Keratinocyte (primary cell): Measurements from ENCODE around the gene RTN4R.

ENCODE experiments used
- EZH2 ChIP-seq: IDR thresholded peaks from one replicate; pipeline ENCODE4 v1.6.1; 2012; ENCODE audit warnings: inconsistent platforms, mild to moderate bottlenecking, low read length, moderate library complexity
- TF ChIP-seq, protein P1 (sequence below), 3 experiments: IDR thresholded peaks in 1 of 3; conservative IDR thresholded peaks in 1 of 3; optimal IDR thresholded peaks in 1 of 3; 2 replicates in 2 of 3; 3 replicates in 1 of 3; pipeline versions ENCODE3 to v1.5.1; 2011; ENCODE audit warnings: low read length in 3 of 3, mild to moderate bottlenecking in 3 of 3, moderate library complexity in 2 of 3, control low read depth in 1 of 3, inconsistent platforms in 1 of 3; ENCODE audit not compliant: insufficient read depth in 2 of 3; ENCODE audit errors: extremely low read depth in 1 of 3

DNA sequence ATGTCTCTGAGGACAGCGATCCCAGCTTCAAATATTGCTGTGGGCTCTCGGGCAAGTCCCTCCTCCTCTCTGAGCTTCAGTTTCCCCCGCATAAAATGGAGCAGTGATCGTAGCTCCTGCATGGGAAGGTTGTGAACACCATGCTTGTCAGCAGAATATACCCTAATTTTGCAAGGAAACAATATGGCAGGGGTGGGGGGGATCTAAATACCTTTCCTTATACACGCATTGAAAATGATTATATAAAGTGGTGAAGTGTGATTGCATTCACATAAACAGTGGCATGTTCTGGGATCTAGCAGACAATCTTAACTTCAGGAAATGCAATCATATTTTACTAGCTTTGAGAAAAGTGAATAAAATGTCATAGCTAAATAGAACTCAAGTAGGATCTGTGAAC is 24.0 kb upstream of the RTN4R start:
- TF ChIP-seq, protein P1, sequence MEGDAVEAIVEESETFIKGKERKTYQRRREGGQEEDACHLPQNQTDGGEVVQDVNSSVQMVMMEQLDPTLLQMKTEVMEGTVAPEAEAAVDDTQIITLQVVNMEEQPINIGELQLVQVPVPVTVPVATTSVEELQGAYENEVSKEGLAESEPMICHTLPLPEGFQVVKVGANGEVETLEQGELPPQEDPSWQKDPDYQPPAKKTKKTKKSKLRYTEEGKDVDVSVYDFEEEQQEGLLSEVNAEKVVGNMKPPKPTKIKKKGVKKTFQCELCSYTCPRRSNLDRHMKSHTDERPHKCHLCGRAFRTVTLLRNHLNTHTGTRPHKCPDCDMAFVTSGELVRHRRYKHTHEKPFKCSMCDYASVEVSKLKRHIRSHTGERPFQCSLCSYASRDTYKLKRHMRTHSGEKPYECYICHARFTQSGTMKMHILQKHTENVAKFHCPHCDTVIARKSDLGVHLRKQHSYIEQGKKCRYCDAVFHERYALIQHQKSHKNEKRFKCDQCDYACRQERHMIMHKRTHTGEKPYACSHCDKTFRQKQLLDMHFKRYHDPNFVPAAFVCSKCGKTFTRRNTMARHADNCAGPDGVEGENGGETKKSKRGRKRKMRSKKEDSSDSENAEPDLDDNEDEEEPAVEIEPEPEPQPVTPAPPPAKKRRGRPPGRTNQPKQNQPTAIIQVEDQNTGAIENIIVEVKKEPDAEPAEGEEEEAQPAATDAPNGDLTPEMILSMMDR (optimal IDR thresholded peaks at IDR 0.05 in 1 of 3, IDR thresholded peaks at IDR 0.05 in 1 of 3, conservative IDR thresholded peaks at IDR 0.05 in 1 of 3; ENCODE audit: extremely low read depth in 1 of 3, insufficient read depth in 2 of 3, low read length in 3 of 3), result no peak
- TF ChIP-seq EZH2, result no peak
